Measurements from ENCODE around the gene MST1R. TPM values are rescaled to one million over a fixed set of nuclear protein-coding genes. Genes with fewer than 3 reads are reported as not detected.

MST1R gene
- total RNA-seq, 2 donors from 2014 or later: 3.7 to 7.7 TPM

- Histone ChIP-seq H3K4me3 (peak within 1 kb of the TSS; percentile 94), H3K9me3 (no peaks in the 10 kb centered on the region), H3K27me3 (replicated peaks; ENCODE audit: insufficient read depth) (no peaks in the 10 kb centered on the region), H3K36me3 (no peaks in the 10 kb centered on the region), H3K27ac (peak within 1 kb of the TSS; percentile 85 to 88), H3K4me1 (ENCODE audit: control insufficient read depth in 1 of 2, low read depth in 2 of 2) (peaks cover 15 to 20% of the 10 kb centered on the region in 2 donors)
- ATAC-seq (ENCODE audit: insufficient number of reproducible peaks, low FRiP score, low read depth) (peak; percentile 97), DNase-seq (ENCODE audit: low spot score) (peak; percentile 70)
- no peak for TF ChIP-seq CTCF (IDR thresholded peaks at IDR 0.05)
Measured at GRCh38 chr3:49929291-49930167, 25.9 kb upstream of the MST1R start, which contains the start of gene MON1A. MON1A (minus strand) TSS chr3:49929811; CDS start chr3:49913346, 16,465 bp downstream.

DNA sequence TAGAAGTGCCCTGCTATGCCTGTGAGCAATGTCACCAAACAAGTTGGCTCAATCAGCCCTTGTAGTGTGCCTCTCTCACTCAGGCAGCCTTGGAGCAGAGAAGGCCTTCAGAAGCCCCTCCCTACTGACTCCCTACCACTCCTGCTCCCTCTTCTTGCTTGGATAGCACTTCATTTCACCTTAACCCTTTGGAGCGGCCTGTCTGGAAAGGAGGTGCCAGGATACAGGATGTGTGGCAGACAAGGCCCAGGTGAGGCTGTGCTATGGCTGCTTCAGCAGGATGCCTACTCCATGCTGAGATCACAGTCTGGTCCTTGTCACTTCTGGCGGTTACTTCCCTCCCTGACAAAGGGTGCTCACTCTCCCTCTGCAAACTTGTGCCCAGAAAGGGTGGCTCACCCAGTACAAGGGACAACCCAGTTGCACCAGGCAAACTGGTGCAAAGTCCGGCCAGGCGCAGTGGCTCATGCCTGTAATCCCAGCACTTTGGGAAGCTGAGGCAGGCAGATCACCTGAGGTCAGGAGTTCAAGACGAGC lies 24.9 kb upstream of the MST1R start:
- H3K27ac ChIP-seq: no peak overlapping the region
- ATAC-seq (ENCODE audit: insufficient number of reproducible peaks, low FRiP score, low read depth): no peak
- H3K27me3 ChIP-seq (replicated peaks; ENCODE audit: insufficient read depth): no peaks in the 10 kb centered on the region
- TF ChIP-seq CTCF (IDR thresholded peaks at IDR 0.05): no peak
- no peaks in the 10 kb centered on the region for H3K36me3 ChIP-seq
- peak overlapping the region; percentile 94 for H3K4me3 ChIP-seq
- H3K4me1 ChIP-seq (ENCODE audit: control insufficient read depth in 1 of 2, low read depth in 2 of 2): peaks cover 15 to 20% of the 10 kb centered on the region in 2 donors
- no peak for DNase-seq (ENCODE audit: low spot score)
- H3K9me3 ChIP-seq: no peaks in the 10 kb centered on the region

GRCh38 chr3:49927798-49928197 lies 24.1 kb upstream of the MST1R start:
- Histone ChIP-seq H3K27me3 (replicated peaks; ENCODE audit: insufficient read depth) (no peaks in the 10 kb centered on the region), H3K36me3 (peaks cover 2% of the 10 kb centered on the region), H3K4me1 (ENCODE audit: control insufficient read depth in 1 of 2, low read depth in 2 of 2) (peaks cover 15 to 20% of the 10 kb centered on the region in 2 donors), H3K27ac (no peak overlapping the region), H3K4me3 (no peak overlapping the region), H3K9me3 (no peaks in the 10 kb centered on the region)
- no peak for TF ChIP-seq CTCF (IDR thresholded peaks at IDR 0.05)
- ATAC-seq (ENCODE audit: insufficient number of reproducible peaks, low FRiP score, low read depth) (no peak), DNase-seq (ENCODE audit: low spot score) (no peak)

- DNase-seq (ENCODE audit: low spot score): no peak
Measured at GRCh38 chr3:49926117-49926728, 22.6 kb upstream of the MST1R start.

More at GRCh38 chr3:49926117-49926728, 22.6 kb upstream of the MST1R start:
- peaks cover 4% of the 10 kb centered on the region for H3K36me3 ChIP-seq
- no peak for ATAC-seq (ENCODE audit: insufficient number of reproducible peaks, low FRiP score, low read depth)
- H3K9me3 ChIP-seq: no peaks in the 10 kb centered on the region
- TF ChIP-seq CTCF (IDR thresholded peaks at IDR 0.05): no peak
- peaks cover 15 to 20% of the 10 kb centered on the region in 2 donors for H3K4me1 ChIP-seq (ENCODE audit: control insufficient read depth in 1 of 2, low read depth in 2 of 2)
- H3K27me3 ChIP-seq (replicated peaks; ENCODE audit: insufficient read depth): no peaks in the 10 kb centered on the region
- H3K27ac ChIP-seq: no peak overlapping the region
- no peak overlapping the region for H3K4me3 ChIP-seq
